Kasumi-1 (cell line): ENCODE results near the gene SCN9A.
"Not testable (repeated sequence)": the region's sequence is repeated elsewhere in the genome, so short reads cannot be mapped to it uniquely, and the experiment has no call there.

Experiments
- DNase-seq, 2 experiments: peaks; one replicate each; lab custom pipeline; 2025; lab: John Stamatoyannopoulos, UW

Gene SCN9A

GRCh38 chr2:166375736-166376487 lies at the start of gene SCN9A:
TSS of gene SCN9A (minus strand) at chr2:166375944. CDS start at chr2:166311756, 64,188 bp downstream.
- peak in 1 of 2 experiments; percentile 25 for DNase-seq

GRCh38 chr2:166424841-166425240 lies 49.1 kb upstream of the SCN9A start:
- DNase-seq, result no peak

DNA sequence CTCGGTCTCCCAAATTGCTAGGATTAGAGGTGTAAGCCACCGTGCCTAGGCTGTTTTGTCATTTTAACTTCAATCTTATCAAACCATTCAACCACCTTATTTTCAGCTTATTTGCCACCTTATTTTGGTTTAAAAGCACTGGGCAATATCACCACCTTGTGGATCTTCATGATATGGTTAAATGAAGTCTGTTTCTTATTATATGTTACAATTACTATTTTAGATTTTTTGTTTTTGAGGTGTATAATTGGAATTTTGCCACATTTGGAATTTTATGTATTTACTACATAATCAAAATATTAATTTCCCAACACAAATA lies 43.8 kb upstream of the SCN9A start:
- DNase-seq, result peak; percentile 32 to 74

DNA sequence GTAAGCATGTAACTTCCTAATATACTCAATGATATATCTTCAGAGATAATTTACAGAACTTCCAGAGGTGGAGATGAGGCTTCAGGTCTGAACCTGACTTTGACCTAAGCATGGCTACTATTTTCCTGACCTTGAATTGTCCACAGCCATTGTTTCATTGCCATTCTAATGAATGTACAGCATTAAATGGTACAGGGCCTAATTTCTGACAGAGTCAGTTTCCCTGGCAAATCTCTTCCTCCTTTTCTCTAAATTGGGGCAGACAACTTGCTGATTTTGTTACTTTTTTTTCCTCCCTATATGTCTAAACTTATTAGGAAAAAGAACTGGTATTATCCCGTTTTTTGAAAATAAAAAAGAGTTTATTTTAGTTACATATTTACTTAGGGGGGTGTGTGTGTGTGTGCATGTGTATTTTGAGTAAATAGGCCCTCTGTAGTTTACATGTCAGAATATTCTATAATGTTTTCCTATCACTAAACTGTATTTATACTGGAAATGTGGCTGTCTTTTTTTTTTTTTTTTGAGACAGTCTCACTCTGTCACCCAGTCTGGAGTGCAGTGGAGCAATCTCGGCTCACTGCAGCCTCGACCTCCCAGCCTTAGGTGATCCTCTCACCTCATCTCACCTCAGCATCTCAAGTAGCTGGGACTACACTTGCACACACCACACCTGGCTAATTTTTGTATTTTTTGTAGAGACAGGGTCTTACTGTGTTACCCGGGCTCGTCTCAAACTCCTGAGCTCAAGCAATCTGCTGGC lies 43.3 kb upstream of the SCN9A start:
- DNase-seq, result no peak

GRCh38 chr2:166417669-166418068 lies 41.9 kb upstream of the SCN9A start:
- peak; percentile 69 to 80 for DNase-seq

DNA sequence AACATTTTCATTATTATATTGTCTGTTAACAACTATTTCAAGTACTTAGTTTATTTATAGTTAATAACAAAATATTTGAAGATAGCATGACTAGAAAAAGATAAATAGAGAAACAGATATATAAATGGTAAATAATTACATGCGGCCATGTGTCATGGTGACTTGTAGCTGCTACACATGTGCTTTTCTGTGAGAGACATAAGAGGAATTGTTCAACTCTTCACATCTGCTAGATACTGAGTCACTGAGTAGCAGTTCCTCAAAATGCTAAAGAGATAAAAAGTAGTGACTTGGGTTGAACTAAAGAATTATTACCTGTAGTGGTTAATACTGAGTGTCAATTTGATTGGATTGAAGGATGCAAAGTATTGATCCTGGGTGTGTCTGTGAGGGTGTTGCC lies 37.5 kb upstream of the SCN9A start:
- DNase-seq, result peak in 1 of 2 experiments; percentile 19

DNA sequence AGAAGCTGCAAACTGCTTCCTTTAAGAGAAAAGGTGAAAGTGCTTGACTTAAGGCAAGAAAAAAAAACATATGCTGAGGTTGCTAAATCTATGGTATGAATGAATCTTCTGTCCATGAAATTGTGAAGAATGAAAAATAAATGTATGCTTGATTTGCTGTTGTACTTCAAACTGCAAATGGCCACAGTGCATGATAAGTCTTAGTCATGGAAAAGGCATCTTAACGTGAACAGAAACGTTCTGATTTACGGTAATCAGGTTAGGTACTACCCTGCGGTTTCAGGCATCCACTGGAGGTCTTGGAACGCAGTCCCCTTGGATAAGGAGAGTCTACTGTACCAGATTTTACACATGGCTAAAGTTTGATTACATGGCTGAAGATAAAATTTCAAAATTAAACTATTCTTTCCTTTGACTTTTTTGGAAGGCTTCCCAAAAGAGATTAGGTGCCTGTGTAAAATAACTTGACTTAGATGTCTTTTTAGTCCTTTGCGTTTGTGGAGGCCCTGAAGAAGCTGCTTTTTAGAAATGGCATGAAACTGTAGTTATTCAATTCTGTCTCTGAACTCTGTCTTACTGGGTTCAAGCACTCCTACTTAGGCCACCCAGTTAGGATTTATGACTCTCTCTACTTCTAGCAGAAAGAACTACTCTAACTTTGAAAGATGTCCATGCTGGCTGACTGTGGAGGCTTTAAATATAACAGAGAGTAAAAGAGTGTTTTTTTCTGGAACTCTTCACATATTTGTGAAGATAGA lies 35.9 kb upstream of the SCN9A start:
- no peak for DNase-seq

- no peak for DNase-seq
Measured at GRCh38 chr2:166410828-166411472, 35.2 kb upstream of the SCN9A start.

- DNase-seq, result not testable (repeated sequence)
Measured at GRCh38 chr2:166407746-166408145, 32.0 kb upstream of the SCN9A start.

- DNase-seq, result no peak
Measured at GRCh38 chr2:166406374-166406773, 30.6 kb upstream of the SCN9A start.

DNA sequence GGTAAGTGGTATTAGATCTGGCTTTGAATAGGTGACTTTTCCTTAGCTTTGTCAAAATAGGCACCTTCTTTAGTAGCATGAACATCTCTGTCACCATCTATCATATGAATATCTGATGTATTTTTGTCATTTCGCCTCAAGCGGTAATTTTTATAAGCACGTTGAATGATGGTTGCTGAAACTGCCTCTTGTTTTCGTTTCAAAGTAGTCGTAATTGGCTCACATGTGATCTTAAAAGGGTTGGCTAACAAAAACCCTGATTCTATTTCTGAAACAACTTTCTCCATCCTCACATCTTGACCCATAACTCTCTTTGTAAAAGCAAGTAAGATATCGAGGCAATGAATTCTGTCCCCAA lies 29.8 kb upstream of the SCN9A start:
- no peak for DNase-seq

DNA sequence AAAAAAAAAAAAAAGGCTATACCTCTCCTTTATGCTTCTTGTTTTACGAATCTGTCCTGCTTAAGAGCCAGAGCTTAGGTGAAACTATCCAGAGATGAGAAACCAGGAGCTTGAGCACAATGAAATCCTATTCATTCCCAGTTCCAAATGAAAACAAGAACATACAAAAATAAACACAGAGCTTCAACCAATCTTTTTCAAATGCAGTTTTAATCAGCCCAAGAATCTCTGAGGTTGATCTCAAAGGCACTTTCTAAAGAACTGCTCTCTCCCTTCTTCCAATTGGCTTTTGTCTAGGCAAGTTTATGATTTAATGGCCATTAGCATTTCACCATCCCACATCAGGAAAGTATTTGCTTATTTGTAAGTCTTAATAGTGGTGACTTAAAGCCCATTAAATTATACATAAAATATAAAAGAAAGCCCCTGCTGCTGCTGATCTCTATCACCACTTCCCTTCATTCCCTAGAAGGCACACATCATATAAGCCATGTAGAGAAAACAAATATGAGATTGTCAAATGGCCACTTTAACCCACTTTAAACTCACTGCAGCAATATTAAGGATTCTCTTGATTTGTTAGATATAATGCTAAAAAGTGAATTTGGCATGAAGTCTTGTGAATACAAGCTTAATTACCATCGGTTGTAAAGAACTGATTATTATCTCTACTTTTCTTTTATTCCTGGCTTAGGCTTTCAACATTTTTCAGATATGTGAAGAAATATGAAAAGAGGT lies 29.3 kb upstream of the SCN9A start:
- no peak for DNase-seq

- no peak for DNase-seq
Measured at GRCh38 chr2:166394245-166394644, 18.5 kb upstream of the SCN9A start.

GRCh38 chr2:166393008-166393407 lies 17.3 kb upstream of the SCN9A start:
- no peak for DNase-seq

- DNase-seq, result no peak
Measured at GRCh38 chr2:166388481-166389070, 12.8 kb upstream of the SCN9A start.

- DNase-seq, result no peak
Measured at GRCh38 chr2:166385313-166385712, 9.6 kb upstream of the SCN9A start.

DNA sequence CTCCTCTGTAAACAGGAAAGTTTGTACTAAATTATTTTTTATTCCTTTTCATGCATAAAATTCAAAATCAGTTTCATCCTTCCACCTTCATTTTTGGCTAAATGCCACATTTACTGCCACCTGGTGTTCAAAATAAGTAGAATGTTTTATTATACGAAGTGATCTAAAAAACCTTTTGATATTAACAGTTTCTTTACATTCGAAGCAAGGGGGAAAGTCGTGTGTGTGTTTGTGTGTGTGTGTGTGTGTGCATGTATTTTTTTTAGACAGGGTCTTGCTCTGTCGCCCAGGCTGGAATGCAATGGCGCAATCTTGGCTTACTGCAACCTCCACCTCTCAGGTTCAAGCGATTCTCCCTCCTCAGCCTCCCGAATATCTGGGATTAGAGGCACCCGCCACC lies 9.0 kb upstream of the SCN9A start:
- peak; percentile 35 to 40 for DNase-seq

- DNase-seq, result no peak
Measured at GRCh38 chr2:166382448-166382847, 6.7 kb upstream of the SCN9A start.

DNA sequence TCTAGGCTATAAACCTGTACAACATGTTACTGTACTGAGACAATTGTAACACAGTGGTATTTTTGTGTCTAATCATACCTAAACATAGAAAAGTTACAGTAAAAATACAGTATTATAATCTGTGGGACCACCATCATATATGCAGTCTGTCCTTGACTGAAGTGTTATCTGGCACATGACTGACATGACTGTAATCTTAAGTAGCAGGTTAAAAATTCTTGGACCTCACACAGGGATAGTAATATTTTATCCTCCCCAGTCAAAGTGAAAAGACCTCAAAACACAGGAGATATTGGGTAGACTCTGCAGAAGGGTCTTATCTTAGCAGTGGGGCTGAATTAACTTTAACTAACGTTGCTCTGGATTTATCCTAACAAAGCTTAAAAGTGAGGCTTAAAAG lies 4.9 kb upstream of the SCN9A start:
- no peak for DNase-seq

GRCh38 chr2:166376873-166377272 lies 1.1 kb upstream of the SCN9A start:
- DNase-seq, result no peak

DNA sequence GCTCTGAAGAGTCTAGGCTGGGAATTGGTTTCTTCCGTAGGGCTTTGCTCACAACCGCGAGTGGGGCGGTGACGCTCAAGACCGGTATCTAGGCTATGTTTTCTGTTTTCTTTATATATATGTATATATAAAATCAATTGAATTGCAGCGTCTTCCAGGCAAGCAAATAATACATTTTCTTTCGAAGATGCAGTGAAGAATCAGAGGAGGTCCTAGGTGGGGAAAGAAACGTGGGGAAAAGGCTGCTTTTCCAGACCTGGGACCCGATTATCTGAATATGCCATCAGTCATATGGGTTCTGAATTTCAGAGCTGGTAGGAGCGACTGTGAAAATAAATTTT lies 714 bp upstream of the SCN9A start:
- no peak for DNase-seq
